ENCODE results near the gene TRIM7.
A peak's percentile ranks its signal among the peaks of the same experiment; 100 is the strongest.
"Not testable (repeated sequence)": the region's sequence is repeated elsewhere in the genome, so short reads cannot be mapped to it uniquely, and the experiment has no call there.

Gene TRIM7

GRCh38 chr5:181190711-181191525 lies 14.1 kb downstream of the TRIM7 start:
- DNase-seq, result peak; percentile 29

DNA sequence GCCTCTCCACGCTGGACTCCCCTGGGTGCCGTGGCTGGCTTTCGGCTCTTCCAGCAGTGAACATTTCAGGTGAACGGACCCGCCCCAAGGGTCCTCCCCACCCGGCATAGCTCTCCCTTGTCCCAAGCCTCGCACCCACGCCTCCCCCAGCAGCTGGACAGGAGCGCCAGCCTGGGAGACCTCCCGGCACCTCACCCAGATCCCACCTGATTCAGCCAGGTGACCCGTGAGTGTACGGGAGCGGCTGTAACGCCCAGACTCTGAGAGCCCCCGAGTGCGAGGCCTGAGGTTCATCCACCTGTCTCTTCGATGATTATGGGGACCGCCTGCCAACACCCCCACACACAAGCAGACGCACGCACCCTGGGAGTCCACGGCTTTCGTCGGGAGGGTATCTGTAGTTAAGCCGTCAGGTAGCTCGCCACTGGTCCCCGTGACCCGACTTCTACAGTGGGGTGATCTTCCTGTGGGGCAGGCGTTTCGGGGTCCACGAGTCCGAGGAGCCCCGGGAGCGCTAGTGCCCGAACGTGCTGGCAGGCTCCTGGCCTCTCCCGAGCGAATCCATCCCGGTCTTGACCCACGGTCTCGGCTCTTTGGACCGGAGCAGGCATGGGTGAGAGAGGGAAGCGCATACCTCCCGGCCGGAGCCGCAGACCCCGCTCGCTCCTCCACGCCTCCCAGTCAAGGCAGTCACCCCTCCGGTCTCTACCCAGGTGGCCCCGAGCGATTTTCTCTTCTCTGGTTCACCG lies 14.9 kb downstream of the TRIM7 start:
- DNase-seq, result no peak

GRCh38 chr5:181189363-181189961 lies 15.5 kb downstream of the TRIM7 start:
- DNase-seq, result no peak

- peak; percentile 64 for DNase-seq
Measured at GRCh38 chr5:181188700-181189362, 16.2 kb downstream of the TRIM7 start.

DNA sequence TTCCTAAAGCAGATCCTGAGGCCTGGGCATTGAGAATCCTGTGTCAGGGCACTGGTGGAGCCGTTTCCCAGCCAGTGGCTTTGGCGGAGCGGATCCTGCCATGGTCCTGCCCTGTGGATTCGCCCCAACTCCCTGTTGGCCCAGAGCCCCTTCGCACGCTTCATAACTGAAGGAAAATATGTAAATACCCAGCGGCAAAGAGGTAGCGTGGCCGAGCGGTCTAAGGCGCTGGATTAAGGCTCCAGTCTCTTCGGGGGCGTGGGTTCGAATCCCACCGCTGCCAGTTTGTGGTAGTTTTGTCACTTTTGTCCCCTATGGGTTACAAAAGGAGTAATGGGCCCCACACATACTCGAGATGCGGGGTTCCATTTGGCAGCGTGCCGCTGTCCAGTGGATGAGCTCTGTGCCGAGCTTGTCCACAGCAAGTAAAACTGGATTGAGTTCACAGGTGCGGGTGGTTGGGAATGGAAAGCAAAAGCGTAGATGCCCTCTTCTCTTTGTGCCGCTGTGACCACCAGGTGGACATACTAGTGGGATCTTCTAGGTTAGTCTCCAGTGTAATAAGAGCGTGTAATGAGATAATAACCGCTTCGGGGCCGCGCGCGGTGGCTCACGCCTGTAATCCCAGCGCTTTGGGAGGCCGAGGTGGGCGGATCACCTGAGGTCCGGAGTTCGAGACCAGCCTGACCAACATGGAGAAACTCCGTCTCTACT lies 17.3 kb downstream of the TRIM7 start:
- peak; percentile 69 for DNase-seq

GRCh38 chr5:181186986-181187499 lies 18.0 kb downstream of the TRIM7 start:
- no peak for DNase-seq

- DNase-seq, result no peak
Measured at GRCh38 chr5:181186022-181186421, 19.0 kb downstream of the TRIM7 start.

GRCh38 chr5:181185560-181185959 lies 19.4 kb downstream of the TRIM7 start:
- DNase-seq, result no peak

- DNase-seq, result no peak
Measured at GRCh38 chr5:181184845-181185216, 20.2 kb downstream of the TRIM7 start.

- DNase-seq, result no peak
Measured at GRCh38 chr5:181182651-181183050, 22.3 kb downstream of the TRIM7 start.

DNA sequence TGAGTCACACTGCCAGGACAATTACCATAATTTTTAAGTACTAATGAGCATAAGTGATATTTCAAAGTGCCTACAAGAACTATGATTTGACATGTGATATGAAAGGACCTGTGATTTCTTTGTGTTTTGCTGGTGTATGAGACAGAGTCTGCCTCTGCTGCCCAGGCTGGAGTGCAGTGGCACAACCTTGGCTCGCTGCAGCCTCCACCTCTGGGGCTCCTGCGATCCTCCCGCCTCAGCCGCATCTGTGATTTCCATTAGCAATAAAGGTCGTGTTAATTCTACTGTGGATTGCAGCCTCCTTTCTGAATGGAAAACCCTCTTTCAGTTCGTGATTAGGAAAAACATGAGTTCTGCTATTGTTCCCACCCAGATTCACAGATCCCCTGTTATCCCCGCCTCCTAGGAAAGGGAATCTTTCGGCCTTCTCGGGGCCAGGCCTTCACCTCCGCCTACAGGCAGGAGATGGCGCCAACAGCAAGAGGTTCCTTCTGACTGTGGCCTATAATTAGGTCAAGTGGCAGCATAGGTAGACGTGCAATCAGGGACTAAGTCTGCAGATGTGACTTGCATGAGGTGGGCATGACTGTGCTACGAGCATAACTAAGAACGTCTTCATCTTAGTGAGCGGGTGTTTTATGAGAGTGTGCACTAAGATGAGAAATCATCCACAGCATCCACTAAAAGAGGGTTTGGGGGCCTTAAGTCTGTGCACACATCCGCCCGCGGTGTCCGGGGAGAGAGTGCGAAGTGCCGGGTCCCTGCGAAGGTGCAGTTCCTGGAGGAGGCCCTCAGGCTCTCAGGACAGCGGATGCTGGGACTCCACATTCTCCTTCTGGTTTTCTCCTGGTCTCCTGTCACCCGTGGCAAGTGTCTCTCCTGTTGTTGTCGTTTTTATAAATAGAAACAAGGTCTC lies 23.1 kb downstream of the TRIM7 start:
- DNase-seq, result peak; percentile 65

DNA sequence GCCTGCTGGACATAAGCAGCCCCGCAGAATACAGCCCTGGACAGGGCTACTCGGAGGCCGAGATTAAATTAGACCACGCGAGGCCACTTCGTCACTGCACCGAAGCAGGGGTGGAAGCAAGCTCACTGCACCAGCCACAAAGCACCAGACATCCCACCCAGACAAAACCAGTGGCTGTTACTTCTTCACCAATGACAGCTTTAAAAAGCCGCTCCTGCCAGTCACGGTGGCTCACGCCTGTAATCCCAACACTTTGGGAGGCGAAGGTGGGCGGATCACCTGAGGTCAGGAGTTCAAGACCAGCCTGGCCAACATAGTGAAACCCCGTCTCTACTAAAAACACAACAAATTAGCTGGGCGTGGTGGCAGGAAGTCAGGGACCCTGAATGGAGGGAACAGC lies 27.4 kb downstream of the TRIM7 start:
- DNase-seq, result not testable (repeated sequence)

DNA sequence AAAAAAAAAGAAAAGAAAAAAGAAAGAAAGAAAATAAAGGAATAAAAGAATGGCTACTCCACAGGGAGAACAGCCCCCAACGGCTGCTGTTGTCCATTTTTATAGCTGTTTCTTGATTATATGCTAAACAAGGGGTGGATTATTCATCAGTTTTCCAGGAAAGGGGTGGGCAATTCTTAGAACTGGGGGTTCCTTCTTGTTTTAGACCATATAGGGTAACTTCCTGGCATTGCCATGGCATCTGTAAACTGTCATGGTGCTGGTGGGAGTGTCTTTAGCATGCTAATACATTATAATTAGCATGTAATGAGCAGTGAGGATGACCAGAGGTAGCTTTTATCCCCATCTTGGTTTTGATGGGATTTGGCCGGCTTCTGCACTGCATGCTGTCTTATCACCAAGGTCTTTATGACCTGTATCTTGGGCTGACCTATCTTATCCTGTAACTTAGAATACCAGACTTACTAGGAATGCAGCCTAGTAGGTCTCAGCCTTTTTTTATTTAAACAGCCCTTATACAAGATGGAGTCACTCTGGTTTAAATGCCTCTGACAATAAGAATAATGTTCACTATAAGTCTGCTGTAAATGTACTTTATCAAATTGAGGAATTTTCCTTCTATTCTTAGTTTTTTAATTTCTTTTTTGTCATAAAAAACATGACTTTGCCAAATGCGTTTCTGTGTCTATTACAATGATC lies 28.6 kb downstream of the TRIM7 start:
- DNase-seq, result no peak

DNA sequence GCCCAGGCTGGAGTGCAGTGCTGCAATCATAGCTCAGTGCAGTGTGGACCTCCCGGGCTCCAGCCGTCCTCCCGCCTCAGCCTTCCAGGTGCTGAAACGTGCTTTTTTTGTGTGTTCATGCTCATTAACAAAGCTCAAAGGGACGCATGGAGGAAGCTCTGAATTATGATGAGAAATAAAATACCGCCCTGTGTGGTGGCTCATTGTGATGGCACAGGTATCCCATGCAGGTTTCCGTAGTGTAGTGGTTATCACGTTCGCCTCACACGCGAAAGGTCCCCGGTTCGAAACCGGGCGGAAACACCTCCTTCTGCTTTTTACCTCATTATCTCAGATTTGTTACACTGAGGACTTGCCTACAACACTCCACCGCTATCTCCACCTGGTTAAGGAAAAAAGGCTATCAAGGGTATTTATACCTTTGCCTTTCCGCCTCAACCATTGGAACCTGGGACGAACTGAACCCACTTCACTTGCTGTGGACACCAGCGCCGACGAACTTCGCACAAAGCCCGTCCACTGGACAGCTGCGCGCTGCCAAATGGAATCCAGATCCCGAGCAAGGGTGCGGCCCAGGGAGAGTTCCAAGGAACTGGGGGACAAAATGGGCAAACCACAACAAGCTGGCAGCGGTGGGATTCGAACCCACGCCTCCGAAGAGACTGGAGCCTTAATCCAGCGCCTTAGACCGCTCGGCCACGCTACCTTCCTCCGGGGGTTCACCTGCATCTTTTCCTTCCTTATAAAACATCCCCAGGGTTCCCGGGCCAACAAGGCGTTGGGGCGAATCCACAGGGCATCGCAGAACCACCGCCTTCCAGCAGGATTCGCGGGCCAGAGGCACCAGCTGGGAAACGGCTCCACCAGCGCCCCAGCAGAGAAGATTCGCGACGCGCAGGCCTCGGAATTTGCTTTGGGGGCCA lies 31.3 kb downstream of the TRIM7 start:
- peak; percentile 70 for DNase-seq

DNA sequence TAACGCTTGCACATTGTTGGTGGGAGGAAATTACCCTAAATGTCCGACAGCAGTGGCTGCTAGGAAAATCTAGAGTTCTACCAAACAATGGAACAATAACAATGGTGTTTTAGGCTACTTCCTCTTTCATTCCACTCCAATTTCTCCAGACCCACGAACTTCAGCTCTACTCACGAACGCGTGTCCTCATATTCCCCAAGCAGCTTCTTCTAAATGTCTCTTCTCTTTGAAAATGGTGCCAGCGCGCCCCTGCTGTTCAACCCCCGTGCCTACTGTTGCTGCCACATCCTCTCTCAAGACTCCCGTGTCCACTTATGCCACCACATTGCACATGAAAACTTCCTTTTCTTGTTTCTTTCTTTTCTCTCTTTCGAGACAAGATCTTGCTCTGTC lies 32.0 kb downstream of the TRIM7 start:
- peak; percentile 15 for DNase-seq

DNA sequence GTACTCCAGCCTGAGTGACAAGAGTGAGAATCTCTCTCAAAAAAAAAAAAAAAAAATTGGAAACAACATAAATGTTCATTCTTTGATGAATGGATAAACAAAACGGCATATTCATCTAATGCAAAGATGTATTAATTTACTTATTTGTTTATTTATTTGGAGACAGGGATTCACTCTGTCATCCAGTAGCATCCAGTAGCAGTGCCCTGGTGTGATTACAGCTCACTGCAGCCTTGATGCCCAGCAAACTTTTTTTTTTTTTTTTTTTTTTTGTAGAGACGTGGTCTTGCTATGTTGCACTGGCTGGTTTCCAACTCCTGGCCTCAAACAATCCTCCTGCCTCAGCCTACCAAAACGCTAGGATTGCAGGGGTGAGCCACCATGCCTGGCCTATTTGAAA lies 33.2 kb downstream of the TRIM7 start:
- no peak for DNase-seq

- DNase-seq, result no peak
Measured at GRCh38 chr5:181170996-181171395, 34.0 kb downstream of the TRIM7 start.

DNA sequence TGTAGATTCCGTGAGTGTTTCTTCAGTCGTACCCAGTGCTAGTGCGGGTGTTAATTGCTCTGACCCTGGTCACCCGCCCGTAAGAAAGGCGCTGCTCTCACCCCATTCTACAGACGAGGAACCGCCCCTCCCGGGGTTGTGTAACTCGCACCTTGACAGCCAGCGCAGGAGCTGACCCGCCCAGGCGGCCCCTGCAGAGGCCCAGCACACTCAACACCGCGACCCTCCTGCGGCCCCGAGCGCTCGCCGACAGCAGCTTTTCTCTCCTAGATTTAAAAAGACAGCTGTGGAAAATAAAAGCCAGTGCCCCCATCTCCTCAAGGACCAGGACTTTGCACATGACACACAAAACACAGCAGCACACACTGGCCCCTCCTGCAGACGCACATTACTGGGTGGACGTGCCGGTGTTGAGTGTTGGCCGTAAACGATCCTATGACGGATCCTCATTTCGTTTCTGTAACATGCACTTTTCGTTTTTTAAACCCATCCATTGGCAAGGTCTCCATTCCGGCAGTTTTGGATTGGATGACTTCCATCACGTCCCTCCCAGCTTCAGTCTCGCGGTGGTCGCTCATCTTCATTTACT lies 34.7 kb downstream of the TRIM7 start:
- no peak for DNase-seq

Measured in HCEC 1CT (cell line).